ENCODE measurements around the gene CCND3.
A peak's percentile ranks its signal among the peaks of the same experiment; 100 is the strongest.

Gene CCND3

GRCh38 chr6:41895300-41896233, 46.0 kb downstream of the CCND3 start, which contains the start of gene USP49:
USP49 (minus strand) TSS chr6:41895375; CDS start chr6:41806983, 88,392 bp downstream.
- no peak for TF ChIP-seq CTCF (IDR thresholded peaks at IDR 0.05; ENCODE audit: low read depth, low read length)
- peak; percentile 44 for DNase-seq (ENCODE audit: extremely low read depth, low read depth)

GRCh38 chr6:41894366-41895299, 47.0 kb downstream of the CCND3 start:
- no peak for DNase-seq (ENCODE audit: extremely low read depth, low read depth)
- TF ChIP-seq CTCF (IDR thresholded peaks at IDR 0.05; ENCODE audit: low read depth, low read length): no peak

GRCh38 chr6:41892921-41893564, 48.6 kb downstream of the CCND3 start:
- DNase-seq (ENCODE audit: extremely low read depth, low read depth): no peak
- TF ChIP-seq CTCF (IDR thresholded peaks at IDR 0.05; ENCODE audit: low read depth, low read length): no peak

GRCh38 chr6:41887331-41887751, 54.3 kb downstream of the CCND3 start:
- peak; percentile 5 for DNase-seq (ENCODE audit: extremely low read depth, low read depth)
- no peak for TF ChIP-seq CTCF (IDR thresholded peaks at IDR 0.05; ENCODE audit: low read depth, low read length)

GRCh38 chr6:41885930-41886329, 55.7 kb downstream of the CCND3 start:
- no peak for TF ChIP-seq CTCF (IDR thresholded peaks at IDR 0.05; ENCODE audit: low read depth, low read length)
- no peak for DNase-seq (ENCODE audit: extremely low read depth, low read depth)

- DNase-seq (ENCODE audit: extremely low read depth, low read depth): no peak
- TF ChIP-seq CTCF (IDR thresholded peaks at IDR 0.05; ENCODE audit: low read depth, low read length): no peak
Observed at GRCh38 chr6:41884957-41885356, 56.7 kb downstream of the CCND3 start.

All from AG09319 (cell line).